ENCODE results near the gene ATP1B2. TPM values are rescaled to one million over a fixed set of nuclear protein-coding genes. Genes with fewer than 3 reads are reported as not detected.
A peak's percentile ranks its signal among the peaks of the same experiment; 100 is the strongest.

The ATP1B2 gene
- total RNA-seq, 1 donor from 2014 or later, result 0.37 TPM

GRCh38 chr17:7687908-7688807 is 37.4 kb downstream of the ATP1B2 start, which contains the start of gene WRAP53:
Gene WRAP53, plus strand, starts transcription at chr17:7688477. Its CDS starts 172 bp downstream, at chr17:7688649.
- peak within 1 kb of the TSS; percentile 100 for H3K27ac Mint-ChIP-seq
- Histone ChIP-seq H3K79me2 (ENCODE audit: low read depth) (peaks cover 61% of the 10 kb centered on the region), H3K4me3 (peak within 1 kb of the TSS; percentile 93), H3K9ac (peak within 1 kb of the TSS; percentile 98), H4K20me1 (ENCODE audit: low read depth) (no peaks in the 10 kb centered on the region), H3K4me2 (peak within 1 kb of the TSS; percentile 91), H3K4me1 (peaks cover 16% of the 10 kb centered on the region), H2AFZ (replicated peaks) (peak within 1 kb of the TSS; percentile 74), H3K9me3 (ENCODE audit: low read depth) (no peaks in the 10 kb centered on the region), H3K27ac (peak within 1 kb of the TSS; percentile 100), H3K27me3 (no peaks in the 10 kb centered on the region), H3F3A (ENCODE audit: low read depth) (peaks cover 44% of the 10 kb centered on the region), H3K36me3 (no peaks in the 10 kb centered on the region)
- peak; percentile 100 for TF ChIP-seq CTCF (IDR thresholded peaks at IDR 0.05)
- TF ChIP-seq EZH2 (IDR thresholded peaks at IDR 0.05), result no peak
- TF ChIP-seq EZH2phosphoT487 (IDR thresholded peaks at IDR 0.05), result no peak
- no peaks in the 10 kb centered on the region for H3K9me3 Mint-ChIP-seq
- peaks cover 7% of the 10 kb centered on the region for H3K36me3 Mint-ChIP-seq
- DNase-seq (ENCODE audit: low spot score), result peak; percentile 100
- H3K4me3 Mint-ChIP-seq, result peak within 1 kb of the TSS; percentile 97
- peaks cover 27% of the 10 kb centered on the region for H3K4me1 Mint-ChIP-seq
- H3K27me3 Mint-ChIP-seq (ENCODE audit: insufficient read depth, low read depth), result no peaks in the 10 kb centered on the region

GRCh38 chr17:7688808-7689316 is 38.1 kb downstream of the ATP1B2 start:
- H3K4me3 ChIP-seq, result peak overlapping the region; percentile 93
- Mint-ChIP-seq H3K9me3 (no peaks in the 10 kb centered on the region), H3K4me1 (peaks cover 27% of the 10 kb centered on the region), H3K27ac (peak overlapping the region; percentile 98), H3K27me3 (ENCODE audit: insufficient read depth, low read depth) (no peaks in the 10 kb centered on the region), H3K36me3 (peaks cover 10% of the 10 kb centered on the region), H3K4me3 (peak overlapping the region; percentile 97)
- no peaks in the 10 kb centered on the region for H3K27me3 ChIP-seq
- no peak overlapping the region for H2AFZ ChIP-seq (replicated peaks)
- H3K79me2 ChIP-seq (ENCODE audit: low read depth), result peaks cover 54% of the 10 kb centered on the region
- H3K27ac ChIP-seq, result no peak overlapping the region
- no peaks in the 10 kb centered on the region for H3K9me3 ChIP-seq (ENCODE audit: low read depth)
- H3K36me3 ChIP-seq, result no peaks in the 10 kb centered on the region
- no peak for DNase-seq (ENCODE audit: low spot score)
- no peak for TF ChIP-seq CTCF (IDR thresholded peaks at IDR 0.05)
- TF ChIP-seq EZH2phosphoT487 (IDR thresholded peaks at IDR 0.05), result no peak
- no peak for TF ChIP-seq EZH2 (IDR thresholded peaks at IDR 0.05)
- H3K9ac ChIP-seq, result peak overlapping the region; percentile 89
- H3K4me1 ChIP-seq, result peaks cover 16% of the 10 kb centered on the region
- peak overlapping the region; percentile 91 for H3K4me2 ChIP-seq
- peaks cover 44% of the 10 kb centered on the region for H3F3A ChIP-seq (ENCODE audit: low read depth)
- H4K20me1 ChIP-seq (ENCODE audit: low read depth), result no peaks in the 10 kb centered on the region

GRCh38 chr17:7695586-7695985 is 44.9 kb downstream of the ATP1B2 start:
- H3K27ac Mint-ChIP-seq, result no peak overlapping the region
- TF ChIP-seq EZH2phosphoT487 (IDR thresholded peaks at IDR 0.05) (no peak), EZH2 (IDR thresholded peaks at IDR 0.05) (no peak), CTCF (IDR thresholded peaks at IDR 0.05) (no peak)

More at GRCh38 chr17:7695586-7695985, 44.9 kb downstream of the ATP1B2 start:
- Histone ChIP-seq H3K36me3 (peaks cover 3% of the 10 kb centered on the region), H3K4me1 (no peaks in the 10 kb centered on the region), H3K27me3 (no peaks in the 10 kb centered on the region), H3K4me2 (no peak overlapping the region), H3K9ac (no peak overlapping the region), H2AFZ (replicated peaks) (no peak overlapping the region), H3F3A (ENCODE audit: low read depth) (no peaks in the 10 kb centered on the region), H3K27ac (no peak overlapping the region), H4K20me1 (ENCODE audit: low read depth) (no peaks in the 10 kb centered on the region), H3K79me2 (ENCODE audit: low read depth) (no peaks in the 10 kb centered on the region), H3K9me3 (ENCODE audit: low read depth) (no peaks in the 10 kb centered on the region), H3K4me3 (no peak overlapping the region)
- Mint-ChIP-seq H3K4me1 (peaks cover 3% of the 10 kb centered on the region), H3K27me3 (ENCODE audit: insufficient read depth, low read depth) (peaks cover 3% of the 10 kb centered on the region), H3K9me3 (no peaks in the 10 kb centered on the region), H3K36me3 (peaks cover 25% of the 10 kb centered on the region), H3K4me3 (no peak overlapping the region)
- DNase-seq (ENCODE audit: low spot score), result no peak

Data from neural progenitor cell (in vitro differentiated cells).